Measurements from ENCODE around the gene NFIB.

The NFIB gene

DNA sequence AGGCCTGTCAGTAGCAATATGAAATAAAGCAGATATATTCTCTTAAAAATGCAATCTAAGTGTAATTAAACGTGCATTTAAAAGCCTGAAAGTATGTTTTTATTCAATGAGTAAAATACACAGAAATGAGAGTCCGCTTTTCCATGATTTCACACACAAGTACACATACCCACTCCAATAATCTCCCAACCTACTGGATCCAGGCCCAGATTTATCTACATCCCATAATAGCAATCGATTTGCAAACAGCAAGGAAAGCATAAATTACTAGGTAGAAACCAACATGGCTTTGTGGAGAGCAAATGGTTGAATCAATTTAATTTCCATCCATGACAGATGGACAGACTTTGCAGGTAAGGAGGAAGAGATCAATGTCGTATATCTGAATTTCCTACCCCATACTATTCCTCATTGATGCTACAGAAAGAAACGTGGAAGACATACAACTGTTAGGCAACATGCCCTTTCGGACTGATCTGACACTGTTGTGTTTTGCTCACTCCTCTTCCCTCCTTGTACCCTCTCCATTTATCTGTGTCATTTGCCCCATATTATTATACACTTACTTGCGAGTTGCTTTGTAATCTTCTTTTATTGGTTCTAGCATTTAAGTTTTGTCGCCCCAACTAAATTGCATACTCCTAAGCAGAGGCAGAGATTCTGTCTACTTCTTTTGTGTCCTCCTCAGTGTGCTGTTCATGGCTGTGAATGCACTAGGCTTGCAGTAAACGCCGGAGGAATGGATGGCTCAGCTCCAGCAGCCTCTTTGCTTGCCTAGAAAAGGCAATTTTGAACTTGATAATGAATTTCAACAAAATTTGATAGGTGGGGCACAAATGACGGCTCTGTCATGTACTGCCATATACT lies 133.6 kb downstream of the NFIB start:
- H3K27me3 ChIP-seq (ENCODE audit: insufficient read depth, poor library complexity, severe bottlenecking): no peaks in the 10 kb centered on the region
- H3K36me3 ChIP-seq (ENCODE audit: low read depth): peaks cover 16% of the 10 kb centered on the region
- 0 out of 3 replicates have a peak, but pooled peaks have one; percentile 27 for ATAC-seq (ENCODE audit: low read depth)
- peak overlapping the region; percentile 95 for H3K27ac ChIP-seq (ENCODE audit: poor library complexity, severe bottlenecking)
- H3K4me3 ChIP-seq (ENCODE audit: severe bottlenecking): no peak overlapping the region
- DNase-seq (ENCODE audit: low spot score): no peak
- H3K4me1 ChIP-seq (ENCODE audit: insufficient read depth, poor library complexity, severe bottlenecking): peaks cover 60% of the 10 kb centered on the region
- H3K9me3 ChIP-seq (ENCODE audit: severe bottlenecking): no peaks in the 10 kb centered on the region
- TF ChIP-seq, protein P1, sequence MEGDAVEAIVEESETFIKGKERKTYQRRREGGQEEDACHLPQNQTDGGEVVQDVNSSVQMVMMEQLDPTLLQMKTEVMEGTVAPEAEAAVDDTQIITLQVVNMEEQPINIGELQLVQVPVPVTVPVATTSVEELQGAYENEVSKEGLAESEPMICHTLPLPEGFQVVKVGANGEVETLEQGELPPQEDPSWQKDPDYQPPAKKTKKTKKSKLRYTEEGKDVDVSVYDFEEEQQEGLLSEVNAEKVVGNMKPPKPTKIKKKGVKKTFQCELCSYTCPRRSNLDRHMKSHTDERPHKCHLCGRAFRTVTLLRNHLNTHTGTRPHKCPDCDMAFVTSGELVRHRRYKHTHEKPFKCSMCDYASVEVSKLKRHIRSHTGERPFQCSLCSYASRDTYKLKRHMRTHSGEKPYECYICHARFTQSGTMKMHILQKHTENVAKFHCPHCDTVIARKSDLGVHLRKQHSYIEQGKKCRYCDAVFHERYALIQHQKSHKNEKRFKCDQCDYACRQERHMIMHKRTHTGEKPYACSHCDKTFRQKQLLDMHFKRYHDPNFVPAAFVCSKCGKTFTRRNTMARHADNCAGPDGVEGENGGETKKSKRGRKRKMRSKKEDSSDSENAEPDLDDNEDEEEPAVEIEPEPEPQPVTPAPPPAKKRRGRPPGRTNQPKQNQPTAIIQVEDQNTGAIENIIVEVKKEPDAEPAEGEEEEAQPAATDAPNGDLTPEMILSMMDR (IDR thresholded peaks at IDR 0.05; ENCODE audit: poor library complexity, severe bottlenecking): no peak

DNA sequence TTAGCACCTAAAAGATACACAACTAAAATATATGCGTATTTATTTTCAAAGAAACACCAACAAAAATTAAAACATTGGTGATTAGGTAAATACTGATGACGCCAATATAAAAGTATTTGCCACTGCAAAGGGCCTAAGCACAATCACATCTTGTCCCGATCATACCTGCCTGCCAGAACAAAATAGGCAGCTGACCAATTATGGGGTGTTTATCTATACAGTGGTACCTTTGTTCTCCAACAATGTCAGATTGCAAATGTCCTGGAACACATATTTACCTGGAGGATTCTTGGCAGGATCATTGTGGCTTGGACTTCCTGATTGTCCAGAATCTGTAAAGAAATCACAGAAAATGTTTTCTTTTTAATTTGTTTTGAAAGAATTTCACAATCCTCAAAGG lies 134.5 kb downstream of the NFIB start:
- no peak for DNase-seq (ENCODE audit: low spot score)
- Histone ChIP-seq H3K36me3 (ENCODE audit: low read depth) (peaks cover 16% of the 10 kb centered on the region), H3K27ac (ENCODE audit: poor library complexity, severe bottlenecking) (peak overlapping the region; percentile 95), H3K9me3 (ENCODE audit: severe bottlenecking) (no peaks in the 10 kb centered on the region), H3K4me1 (ENCODE audit: insufficient read depth, poor library complexity, severe bottlenecking) (peaks cover 60% of the 10 kb centered on the region), H3K27me3 (ENCODE audit: insufficient read depth, poor library complexity, severe bottlenecking) (no peaks in the 10 kb centered on the region), H3K4me3 (ENCODE audit: severe bottlenecking) (no peak overlapping the region)
- ATAC-seq (ENCODE audit: low read depth): peak; percentile 84
- TF ChIP-seq, protein P1 (IDR thresholded peaks at IDR 0.05; ENCODE audit: poor library complexity, severe bottlenecking): no peak

DNA sequence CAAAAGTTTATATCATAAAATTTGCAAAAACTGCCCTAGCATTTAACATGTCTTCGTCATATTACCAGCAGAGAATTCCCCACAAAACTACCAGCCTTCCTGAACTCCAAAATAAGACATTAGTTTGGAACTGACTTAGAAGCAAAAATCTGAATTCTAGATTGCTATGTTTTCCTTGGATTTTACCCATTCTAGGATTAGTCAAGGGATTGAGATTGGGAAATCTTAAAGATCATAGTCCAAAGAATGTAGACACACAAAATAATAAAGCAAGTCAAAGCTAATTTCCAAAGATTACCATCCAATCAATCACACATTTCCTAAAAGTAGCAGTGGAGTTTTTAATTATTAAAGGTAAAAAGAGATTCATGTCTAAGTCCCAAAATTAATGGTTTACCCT lies 138.2 kb downstream of the NFIB start:
- TF ChIP-seq, protein P1 (IDR thresholded peaks at IDR 0.05; ENCODE audit: poor library complexity, severe bottlenecking): no peak

DNA sequence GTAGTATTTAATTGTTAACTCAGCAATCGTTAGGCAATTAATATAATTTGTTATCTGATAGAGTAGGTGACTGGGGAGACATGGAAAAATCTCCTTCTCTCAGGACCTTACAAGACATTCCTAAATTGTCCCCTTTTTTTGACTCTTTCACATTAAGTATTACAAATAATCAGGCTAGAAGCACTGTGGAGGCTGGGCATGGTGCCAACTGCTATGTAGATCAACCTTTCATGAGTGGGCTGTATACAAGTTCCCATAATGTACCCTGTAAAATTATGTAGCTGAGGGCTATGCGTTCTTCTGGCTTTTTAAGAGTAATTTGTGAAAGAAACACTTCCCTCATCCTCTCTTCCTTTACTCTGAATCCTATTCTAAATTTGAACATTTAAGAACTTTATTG lies 140.2 kb downstream of the NFIB start:
- no peak overlapping the region for H3K4me3 ChIP-seq (ENCODE audit: severe bottlenecking)
- peaks cover 28% of the 10 kb centered on the region for H3K4me1 ChIP-seq (ENCODE audit: insufficient read depth, poor library complexity, severe bottlenecking)
- TF ChIP-seq, protein P1 (IDR thresholded peaks at IDR 0.05; ENCODE audit: poor library complexity, severe bottlenecking): no peak
- no peaks in the 10 kb centered on the region for H3K9me3 ChIP-seq (ENCODE audit: severe bottlenecking)
- ATAC-seq (ENCODE audit: low read depth) (no peak), DNase-seq (ENCODE audit: low spot score) (no peak)
- no peaks in the 10 kb centered on the region for H3K27me3 ChIP-seq (ENCODE audit: insufficient read depth, poor library complexity, severe bottlenecking)
- H3K36me3 ChIP-seq (ENCODE audit: low read depth): peaks cover 15% of the 10 kb centered on the region
- H3K27ac ChIP-seq (ENCODE audit: poor library complexity, severe bottlenecking): no peak overlapping the region

More for the DNA sequence above, 138.2 kb downstream of the NFIB start:
- Histone ChIP-seq H3K9me3 (ENCODE audit: severe bottlenecking) (no peaks in the 10 kb centered on the region), H3K4me3 (ENCODE audit: severe bottlenecking) (no peak overlapping the region), H3K27me3 (ENCODE audit: insufficient read depth, poor library complexity, severe bottlenecking) (no peaks in the 10 kb centered on the region), H3K4me1 (ENCODE audit: insufficient read depth, poor library complexity, severe bottlenecking) (peaks cover 40% of the 10 kb centered on the region), H3K27ac (ENCODE audit: poor library complexity, severe bottlenecking) (no peak overlapping the region), H3K36me3 (ENCODE audit: low read depth) (peaks cover 16% of the 10 kb centered on the region)
- DNase-seq (ENCODE audit: low spot score) (no peak), ATAC-seq (ENCODE audit: low read depth) (no peak)

All from RWPE2 (cell line).